Liver (tissue), 9 donors: ENCODE measurements around the gene RAI1. TPM values are rescaled to one million over a fixed set of nuclear protein-coding genes. Genes with fewer than 3 reads are reported as not detected.

Experiments used
- DNase-seq: peaks from one replicate; pipeline ENCODE4 v3.0.0-alpha.2; 2017; ENCODE audit warnings: low spot score
- H3K27ac ChIP-seq, 2 donors: one replicate each; pipeline ENCODE4 v1.7.0; 2013; ENCODE audit warnings: inconsistent platforms in 2 of 2, low read length in 2 of 2, control low read depth in 1 of 2, low read depth in 1 of 2, mild to moderate bottlenecking in 1 of 2
- H3K27me3 ChIP-seq, 4 donors: one replicate each; pipeline versions ENCODE4 v1.6.1 to v1.7.0; 2013; ENCODE audit warnings: low read length in 3 of 4, inconsistent platforms in 1 of 4, mild to moderate bottlenecking in 1 of 4, moderate library complexity in 1 of 4; ENCODE audit not compliant: control insufficient read depth in 4 of 4, insufficient read depth in 4 of 4
- H3K36me3 ChIP-seq, 4 donors: one replicate each; pipeline versions ENCODE4 v1.6.1 to v1.7.0; 2013; ENCODE audit warnings: low read length in 3 of 4, mild to moderate bottlenecking in 3 of 4, low read depth in 1 of 4, moderate library complexity in 1 of 4; ENCODE audit not compliant: control insufficient read depth in 4 of 4, insufficient read depth in 3 of 4
- H3K4me1 ChIP-seq, 4 donors: one replicate each; pipeline versions ENCODE4 v1.6.1 to v1.7.0; 2013; ENCODE audit warnings: low read length in 3 of 4, mild to moderate bottlenecking in 3 of 4, moderate library complexity in 1 of 4; ENCODE audit not compliant: control insufficient read depth in 4 of 4, insufficient read depth in 4 of 4
- H3K4me3 ChIP-seq, 3 donors: one replicate each; pipeline versions ENCODE4 v1.6.1 to v1.7.0; 2013; ENCODE audit warnings: low read length in 3 of 3, control low read depth in 1 of 3, low read depth in 1 of 3, mild to moderate bottlenecking in 1 of 3
- H3K9ac ChIP-seq, 2 donors: one replicate each; pipeline ENCODE4 v1.7.0; 2013; ENCODE audit warnings: low read length in 2 of 2, mild to moderate bottlenecking in 2 of 2, moderate library complexity in 2 of 2, control low read depth in 1 of 2, low read depth in 1 of 2
- H3K9me3 ChIP-seq, 4 donors: one replicate each; pipeline versions ENCODE4 v1.6.1 to v1.7.0; 2013; ENCODE audit warnings: low read length in 3 of 4; ENCODE audit not compliant: control insufficient read depth in 4 of 4
- ATF3 ChIP-seq: IDR thresholded peaks from 2 replicates; pipeline ENCODE4 v1.6.1; 2016; ENCODE audit warnings: antibody characterized with exemption
- CTCF ChIP-seq: fragments of 150-350 bp; IDR thresholded peaks from 2 replicates; pipeline ENCODE4 v1.5.1; 2017; ENCODE audit warnings: improper control_type of control experiment, low read depth, low read length; ENCODE audit not compliant: missing input control
- EGR1 ChIP-seq, 2 donors: IDR thresholded peaks; 2 replicates each; pipeline ENCODE4 v1.6.1; 2016 to 2018; ENCODE audit warnings: antibody characterized with exemption in 2 of 2, low read depth in 2 of 2
- FOXA1 ChIP-seq: IDR thresholded peaks from 2 replicates; pipeline ENCODE4 v1.6.1; 2016; ENCODE audit warnings: antibody characterized with exemption
- FOXA2 ChIP-seq: IDR thresholded peaks from 2 replicates; pipeline ENCODE4 v1.6.1; 2016; ENCODE audit warnings: antibody characterized with exemption
- GABPA ChIP-seq, 2 donors: IDR thresholded peaks in 1 of 2; conservative IDR thresholded peaks in 1 of 2; 2 replicates each; pipeline ENCODE4 v1.6.1; 2016; ENCODE audit warnings: antibody characterized with exemption in 2 of 2, mild to moderate bottlenecking in 1 of 2, moderate library complexity in 1 of 2
- HNF4A ChIP-seq, 2 donors: conservative IDR thresholded peaks; 2 replicates each; pipeline ENCODE4 v1.6.1; 2016; ENCODE audit warnings: antibody characterized with exemption in 2 of 2, mild to moderate bottlenecking in 2 of 2
- HNF4G ChIP-seq: IDR thresholded peaks from 2 replicates; pipeline ENCODE4 v1.6.1; 2016; ENCODE audit warnings: antibody characterized with exemption
- JUND ChIP-seq, 2 donors: IDR thresholded peaks; 2 replicates each; pipeline ENCODE4 v1.6.1; 2016; ENCODE audit warnings: antibody characterized with exemption in 2 of 2
- MAX ChIP-seq: IDR thresholded peaks from 2 replicates; pipeline ENCODE4 v1.6.1; 2016; ENCODE audit warnings: antibody characterized with exemption
- NR2F2 ChIP-seq: IDR thresholded peaks from 2 replicates; pipeline ENCODE4 v1.6.1; 2016; ENCODE audit warnings: antibody characterized with exemption
- RAD21 ChIP-seq, 2 donors: IDR thresholded peaks; 2 replicates each; pipeline ENCODE4 v1.6.1; 2016; ENCODE audit warnings: antibody characterized with exemption in 2 of 2, mild to moderate bottlenecking in 2 of 2
- REST ChIP-seq: IDR thresholded peaks from 2 replicates; pipeline ENCODE4 v1.6.1; 2016; ENCODE audit warnings: antibody characterized with exemption, mild to moderate bottlenecking
- RXRA ChIP-seq, 2 donors: IDR thresholded peaks; 2 replicates each; pipeline ENCODE4 v1.6.1; 2017 to 2018; ENCODE audit warnings: antibody characterized with exemption in 2 of 2, mild to moderate bottlenecking in 1 of 2
- SP1 ChIP-seq: IDR thresholded peaks from 2 replicates; pipeline ENCODE4 v1.6.1; 2018; ENCODE audit warnings: antibody characterized with exemption, mild to moderate bottlenecking
- TAF1 ChIP-seq: conservative IDR thresholded peaks from 2 replicates; pipeline ENCODE4 v1.6.1; 2016; ENCODE audit warnings: antibody characterized with exemption, mild to moderate bottlenecking
- YY1 ChIP-seq: IDR thresholded peaks from 2 replicates; pipeline ENCODE4 v1.6.1; 2016; ENCODE audit warnings: antibody characterized with exemption, mild to moderate bottlenecking
- ZBTB33 ChIP-seq: IDR thresholded peaks from 2 replicates; pipeline ENCODE4 v1.6.1; 2016; ENCODE audit warnings: antibody characterized with exemption
- WGBS: extraction: QIAGEN DNeasy Blood & Tissue Kit; methylation state at CpG from one replicate; pipeline ENCODE4 v1.1.7; 2013; 5-methylcytosine and 5-hydroxymethylcytosine counted together
- polyA plus RNA-seq, 2 donors: library from polyadenylated mRNA; stranded (reverse) in 1 of 2; unstranded in 1 of 2; fragments of 200-250 nt in 1 of 2; fragments of >200 nt in 1 of 2; fragmentation: Nextera tagmentation in 1 of 2; extraction: Ambion mirVana in 1 of 2; gene quantifications; one replicate each; pipeline versions ENCODE4 v1.2.1 to v1.2.3, GENCODE V29; 2013 to 2015
- total RNA-seq, 2 donors: library from RNA; depleted of rRNA; stranded (reverse); fragments of >200 nt; gene quantifications; one replicate each; pipeline ENCODE4 v1.2.3, GENCODE V29; 2014
- donor health status: healthy.
- donor health status: healthy.
- donor health status: healthy.
- donor health status: healthy.
- donor health status: healthy.

RAI1 gene
- total and polyA plus RNA-seq, 4 donors: 0.57 to 7.6 (median 5.3) TPM

GRCh38 chr17:17823433-17824118 is 142.3 kb downstream of the RAI1 start:
- Histone ChIP-seq H3K4me1 (peaks cover 39 to 94% (median 68%) of the 10 kb centered on the region in 4 donors), H3K27ac (peak overlapping the region; percentile 91 to 93), H3K9ac (peak overlapping the region; percentile 76 to 84), H3K27me3 (no peaks in the 10 kb centered on the region), H3K4me3 (peak overlapping the region; percentile 62 to 85 (median 77)), H3K36me3 (peaks cover 0 to 3% (median 1%) of the 10 kb centered on the region in 4 donors), H3K9me3 (no peaks in the 10 kb centered on the region)
- WGBS: under 1% methylated on average over 69 of the region's 69 CpGs
- TF ChIP-seq RXRA (IDR thresholded peaks at IDR 0.05) (peak; percentile 95 to 99), MAX (peak; percentile 52), REST (peak; percentile 50), HNF4G (no peak), EGR1 (IDR thresholded peaks at IDR 0.05; ENCODE audit: low read depth in 2 of 2) (no peak), FOXA1 (no peak), HNF4A (conservative IDR thresholded peaks at IDR 0.05) (peak; percentile 35 to 36), FOXA2 (no peak), GABPA (IDR thresholded peaks at IDR 0.05 in 1 of 2, conservative IDR thresholded peaks at IDR 0.05 in 1 of 2) (no peak), NR2F2 (peak; percentile 92), SP1 (peak; percentile 88), TAF1 (no peak), CTCF (no peak), ZBTB33 (no peak), JUND (IDR thresholded peaks at IDR 0.05) (no peak), RAD21 (IDR thresholded peaks at IDR 0.05) (peak in 1 of 2 donors; percentile 50), YY1 (peak; percentile 36), ATF3 (no peak)
- DNase-seq: peak; percentile 85
